Head of caudate nucleus (tissue), 42 donors: ENCODE data around the gene UCK1.

Experiments
- DNase-seq, 42 donors: peaks; one replicate each; pipeline versions ENCODE4 v3.0.0 to v3.0.0-alpha.2; 2020 to 2021; ENCODE audit warnings: mixed read lengths in 7 of 42
- intact Hi-C: fragments of 100-400 bp; cut with DNase I; formaldehyde crosslinking; loops from one replicate; pipeline ENCODE4 v1.15.0; 2022

UCK1 gene

GRCh38 chr9:131503626-131504465 lies 27.2 kb downstream of the UCK1 start:
- intact Hi-C loops, result no loop called here
- peak in 7 of 42 donors; percentile 11 to 37 (median 27) for DNase-seq

- intact Hi-C loops, result no loop called here
- peak; percentile 69 to 96 (median 90) for DNase-seq
Observed at GRCh38 chr9:131502781-131503625, 28.1 kb downstream of the UCK1 start, which contains the start of gene POMT1. Gene POMT1, plus strand, starts transcription at chr9:131502918. Its CDS starts 1,301 bp downstream, at chr9:131504219.

GRCh38 chr9:131500939-131501541 lies 30.0 kb downstream of the UCK1 start:
- intact Hi-C loops, result no loop called here

GRCh38 chr9:131500377-131500776 lies 30.7 kb downstream of the UCK1 start:
- intact Hi-C loops, result no loop called here
- peak in 3 of 42 donors; percentile 23 to 46 (median 34) for DNase-seq

More at GRCh38 chr9:131500939-131501541, 30.0 kb downstream of the UCK1 start:
- no peak for DNase-seq

GRCh38 chr9:131499254-131499767 lies 31.8 kb downstream of the UCK1 start:
- intact Hi-C loops, result no loop called here
- no peak for DNase-seq

GRCh38 chr9:131496844-131497405 lies 34.1 kb downstream of the UCK1 start:
- intact Hi-C loops, result no loop called here
- no peak for DNase-seq

GRCh38 chr9:131495785-131496184 lies 35.3 kb downstream of the UCK1 start:
- intact Hi-C loops, result no loop called here
- no peak for DNase-seq

- intact Hi-C loops, result no loop called here
Observed at GRCh38 chr9:131494296-131494870, 36.7 kb downstream of the UCK1 start.

GRCh38 chr9:131492070-131492469 lies 39.0 kb downstream of the UCK1 start:
- intact Hi-C loops, result no loop called here

More at GRCh38 chr9:131494296-131494870, 36.7 kb downstream of the UCK1 start:
- DNase-seq, result no peak

GRCh38 chr9:131491001-131491710 lies 39.9 kb downstream of the UCK1 start:
- DNase-seq, result no peak
- intact Hi-C loops, result no loop called here

More at GRCh38 chr9:131492070-131492469, 39.0 kb downstream of the UCK1 start:
- DNase-seq, result no peak

- DNase-seq, result no peak
- intact Hi-C loops, result no loop called here
Observed at GRCh38 chr9:131490514-131490913, 40.5 kb downstream of the UCK1 start.

GRCh38 chr9:131487621-131488031 lies 43.4 kb downstream of the UCK1 start:
- no peak for DNase-seq
- intact Hi-C loops, result no loop called here

GRCh38 chr9:131487001-131487400 lies 44.1 kb downstream of the UCK1 start:
- intact Hi-C loops, result no loop called here
- DNase-seq, result no peak

- DNase-seq, result peak in 1 of 42 donors; percentile 41
- intact Hi-C loops, result no loop called here
Observed at GRCh38 chr9:131485728-131486422, 45.2 kb downstream of the UCK1 start.

GRCh38 chr9:131485206-131485605 lies 45.9 kb downstream of the UCK1 start:
- intact Hi-C loops, result no loop called here

GRCh38 chr9:131484560-131485185 lies 46.4 kb downstream of the UCK1 start:
- no peak for DNase-seq
- intact Hi-C loops, result no loop called here

More at GRCh38 chr9:131485206-131485605, 45.9 kb downstream of the UCK1 start:
- peak in 1 of 42 donors; percentile 23 for DNase-seq

- DNase-seq, result no peak
- intact Hi-C loops, result no loop called here
Observed at GRCh38 chr9:131484051-131484445, 47.0 kb downstream of the UCK1 start.
